ENCODE data around the gene LAMB4.

Gene LAMB4

GRCh38 chr7:107989618-107990373 is 140.4 kb downstream of the LAMB4 start:
- Histone ChIP-seq H3K27me3 (peaks cover 51% of the 10 kb centered on the region), H3K4me3 (ENCODE audit: low read depth in 1 of 2, low read length in 1 of 2) (no peak overlapping the region), H3K4me1 (ENCODE audit: control insufficient read depth in 1 of 2, insufficient read depth in 1 of 2, low read depth in 1 of 2, low read length in 1 of 2) (no peaks in the 10 kb centered on the region), H3K27ac (no peak overlapping the region), H3K9me3 (no peaks in the 10 kb centered on the region), H3K36me3 (no peaks in the 10 kb centered on the region)
- TF ChIP-seq CTCF (IDR thresholded peaks at IDR 0.05), result no peak

- Histone ChIP-seq H3K9me3 (no peaks in the 10 kb centered on the region), H3K4me1 (ENCODE audit: control insufficient read depth in 1 of 2, insufficient read depth in 1 of 2, low read depth in 1 of 2, low read length in 1 of 2) (no peaks in the 10 kb centered on the region), H3K36me3 (no peaks in the 10 kb centered on the region), H3K4me3 (ENCODE audit: low read depth in 1 of 2, low read length in 1 of 2) (no peak overlapping the region), H3K27ac (no peak overlapping the region), H3K27me3 (no peaks in the 10 kb centered on the region)
- no peak for TF ChIP-seq CTCF (IDR thresholded peaks at IDR 0.05)
These were observed 147.2 kb downstream of the LAMB4 start for GRCh38 chr7:107982918-107983389.

GRCh38 chr7:107982042-107982840 is 147.9 kb downstream of the LAMB4 start:
- H3K36me3 ChIP-seq, result no peaks in the 10 kb centered on the region
- H3K4me1 ChIP-seq (ENCODE audit: control insufficient read depth in 1 of 2, insufficient read depth in 1 of 2, low read depth in 1 of 2, low read length in 1 of 2), result no peaks in the 10 kb centered on the region
- H3K27me3 ChIP-seq, result no peaks in the 10 kb centered on the region
- TF ChIP-seq CTCF (IDR thresholded peaks at IDR 0.05), result no peak
- no peak overlapping the region for H3K27ac ChIP-seq
- no peak overlapping the region for H3K4me3 ChIP-seq (ENCODE audit: low read depth in 1 of 2, low read length in 1 of 2)
- H3K9me3 ChIP-seq, result no peaks in the 10 kb centered on the region

GRCh38 chr7:107981466-107981865 is 148.7 kb downstream of the LAMB4 start:
- Histone ChIP-seq H3K9me3 (no peaks in the 10 kb centered on the region), H3K4me1 (ENCODE audit: control insufficient read depth in 1 of 2, insufficient read depth in 1 of 2, low read depth in 1 of 2, low read length in 1 of 2) (no peaks in the 10 kb centered on the region), H3K36me3 (no peaks in the 10 kb centered on the region), H3K27me3 (no peaks in the 10 kb centered on the region), H3K27ac (no peak overlapping the region), H3K4me3 (ENCODE audit: low read depth in 1 of 2, low read length in 1 of 2) (no peak overlapping the region)
- TF ChIP-seq CTCF (IDR thresholded peaks at IDR 0.05), result no peak

- no peak for TF ChIP-seq CTCF (IDR thresholded peaks at IDR 0.05)
- Histone ChIP-seq H3K9me3 (no peaks in the 10 kb centered on the region), H3K27ac (no peak overlapping the region), H3K36me3 (no peaks in the 10 kb centered on the region), H3K27me3 (peaks cover 4% of the 10 kb centered on the region), H3K4me3 (ENCODE audit: low read depth in 1 of 2, low read length in 1 of 2) (no peak overlapping the region), H3K4me1 (ENCODE audit: control insufficient read depth in 1 of 2, insufficient read depth in 1 of 2, low read depth in 1 of 2, low read length in 1 of 2) (no peaks in the 10 kb centered on the region)
These were observed 149.4 kb downstream of the LAMB4 start for GRCh38 chr7:107980671-107981190.

Data from neutrophil (primary cell).